ENCODE measurements around the gene RGMB.
A peak's percentile ranks its signal among the peaks of the same experiment; 100 is the strongest.

Gene RGMB

DNA sequence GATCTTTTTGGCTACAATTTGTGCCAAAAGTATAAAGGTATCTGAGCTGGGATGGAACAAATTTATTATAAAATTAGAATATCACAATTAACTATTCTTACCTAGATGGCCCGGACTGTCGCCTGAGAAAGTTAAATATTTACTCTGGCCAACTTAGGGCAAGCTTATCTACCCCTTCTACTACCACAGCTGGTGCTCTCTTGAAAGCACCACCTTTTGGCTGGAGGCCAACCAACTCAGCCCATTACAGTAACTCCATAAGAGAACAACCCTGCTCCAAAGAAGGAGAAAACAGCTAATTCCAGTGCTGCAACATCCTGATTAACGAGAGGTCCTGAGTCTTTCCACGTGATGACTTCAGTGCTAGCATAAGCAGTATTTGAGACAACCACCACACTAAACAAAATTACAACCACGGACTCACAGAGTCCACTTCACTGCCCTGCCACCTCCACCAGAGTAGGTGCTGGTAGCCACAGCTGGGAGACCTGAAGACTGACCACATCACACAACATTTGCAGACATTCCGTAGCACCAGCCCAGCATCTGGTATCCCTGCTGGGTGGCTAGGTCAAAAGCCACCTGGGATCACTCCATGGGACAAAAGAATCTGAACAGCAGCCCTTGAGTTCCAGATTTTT is 43.2 kb downstream of the RGMB start:
- POLR2A ChIA-PET = no interaction called here
- H3K27ac ChIP-seq (ENCODE audit: extremely low read depth, low read depth, low read length) = no peak overlapping the region
- peak; percentile 46 for TF ChIP-seq ZNF660 (tag by site-specific recombination; IDR thresholded peaks at IDR 0.05)
- TF ChIP-seq, protein P1, sequence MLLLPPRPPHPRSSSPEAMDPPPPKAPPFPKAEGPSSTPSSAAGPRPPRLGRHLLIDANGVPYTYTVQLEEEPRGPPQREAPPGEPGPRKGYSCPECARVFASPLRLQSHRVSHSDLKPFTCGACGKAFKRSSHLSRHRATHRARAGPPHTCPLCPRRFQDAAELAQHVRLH (tag by site-specific recombination; IDR thresholded peaks at IDR 0.05) = peak; percentile 66; the same call in 1 of the 2 replicates
- TF ChIP-seq FEZF1 (tag by site-specific recombination; IDR thresholded peaks at IDR 0.05) = peak; percentile 80
- peak; percentile 52; the same call in 1 of the 2 replicates for TF ChIP-seq ZNF335 (tag by site-specific recombination; conservative IDR thresholded peaks at IDR 0.05)
- no peak for TF ChIP-seq ZNF138 (tag by site-specific recombination; IDR thresholded peaks at IDR 0.05; ENCODE audit: borderline replicate concordance)
- TF ChIP-seq, protein P2, sequence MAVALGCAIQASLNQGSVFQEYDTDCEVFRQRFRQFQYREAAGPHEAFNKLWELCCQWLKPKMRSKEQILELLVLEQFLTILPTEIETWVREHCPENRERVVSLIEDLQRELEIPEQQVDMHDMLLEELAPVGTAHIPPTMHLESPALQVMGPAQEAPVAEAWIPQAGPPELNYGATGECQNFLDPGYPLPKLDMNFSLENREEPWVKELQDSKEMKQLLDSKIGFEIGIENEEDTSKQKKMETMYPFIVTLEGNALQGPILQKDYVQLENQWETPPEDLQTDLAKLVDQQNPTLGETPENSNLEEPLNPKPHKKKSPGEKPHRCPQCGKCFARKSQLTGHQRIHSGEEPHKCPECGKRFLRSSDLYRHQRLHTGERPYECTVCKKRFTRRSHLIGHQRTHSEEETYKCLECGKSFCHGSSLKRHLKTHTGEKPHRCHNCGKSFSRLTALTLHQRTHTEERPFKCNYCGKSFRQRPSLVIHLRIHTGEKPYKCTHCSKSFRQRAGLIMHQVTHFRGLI (tag by site-specific recombination; IDR thresholded peaks at IDR 0.05) = no peak
- no peaks in the 10 kb centered on the region for H3K36me3 ChIP-seq (ENCODE audit: control insufficient read depth in 2 of 2, insufficient read depth in 1 of 2, low read length in 2 of 2)
- H3K4me3 ChIP-seq (ENCODE audit: low read depth, low read length) = no peak overlapping the region
- CTCF ChIA-PET = no interaction called here
- no peaks in the 10 kb centered on the region for H3K9me3 ChIP-seq (ENCODE audit: control insufficient read depth, insufficient read depth, low read depth, low read length)
- H3K4me1 ChIP-seq (ENCODE audit: control insufficient read depth, insufficient read depth, low read length) = peaks cover 3% of the 10 kb centered on the region; the same call in 1 of the 2 replicates

DNA sequence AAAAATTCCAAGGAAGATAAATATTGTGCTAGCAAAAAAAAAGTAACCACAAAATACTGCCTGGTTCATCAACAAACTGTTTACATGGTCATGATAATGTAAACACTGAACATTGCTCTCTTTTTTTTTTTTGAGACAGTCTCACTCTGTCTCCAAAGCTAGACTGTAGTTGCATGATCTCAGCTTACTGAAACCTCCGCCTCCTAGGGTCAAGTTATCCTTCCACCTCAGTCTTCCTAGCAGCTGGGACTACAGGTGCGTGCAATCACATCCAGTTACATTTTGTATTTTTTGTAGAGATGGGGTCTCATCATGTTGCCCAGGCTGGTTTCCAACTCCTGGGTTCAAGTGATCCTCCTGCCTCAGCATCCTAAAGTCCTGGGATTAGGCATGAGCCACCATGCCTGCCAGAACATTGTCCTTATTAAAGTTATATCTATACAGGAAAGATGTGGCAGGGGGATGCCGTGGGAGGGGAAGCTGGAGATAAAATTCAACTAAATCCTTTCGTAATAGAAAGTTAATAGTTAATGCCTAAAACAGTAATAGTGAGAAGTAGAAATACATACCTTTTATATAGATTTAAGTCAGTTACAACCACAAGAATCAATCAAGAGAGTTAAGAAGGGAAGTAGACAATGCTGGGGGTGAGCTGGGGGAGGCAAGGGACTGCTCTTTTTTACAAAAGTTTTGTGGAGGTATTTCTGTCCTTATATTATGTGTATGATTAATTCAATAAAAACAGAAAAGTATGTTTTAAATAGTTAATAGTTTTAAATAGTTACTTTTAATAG is 52.3 kb downstream of the RGMB start:
- TF ChIP-seq, protein P3, sequence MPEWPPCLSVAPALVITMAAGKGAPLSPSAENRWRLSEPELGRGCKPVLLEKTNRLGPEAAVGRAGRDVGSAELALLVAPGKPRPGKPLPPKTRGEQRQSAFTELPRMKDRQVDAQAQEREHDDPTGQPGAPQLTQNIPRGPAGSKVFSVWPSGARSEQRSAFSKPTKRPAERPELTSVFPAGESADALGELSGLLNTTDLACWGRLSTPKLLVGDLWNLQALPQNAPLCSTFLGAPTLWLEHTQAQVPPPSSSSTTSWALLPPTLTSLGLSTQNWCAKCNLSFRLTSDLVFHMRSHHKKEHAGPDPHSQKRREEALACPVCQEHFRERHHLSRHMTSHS (tag by site-specific recombination; IDR thresholded peaks at IDR 0.05) = no peak
- TF ChIP-seq ZNF596 (tag by site-specific recombination; IDR thresholded peaks at IDR 0.05) (no peak), ZNF416 (tag by site-specific recombination; IDR thresholded peaks at IDR 0.05) (no peak), ZNF830 (tag by site-specific recombination; IDR thresholded peaks at IDR 0.05; ENCODE audit: low read depth) (no peak), ZNF146 (tag by site-specific recombination; IDR thresholded peaks at IDR 0.05) (no peak), ZNF121 (tag by site-specific recombination; IDR thresholded peaks at IDR 0.05) (no peak), ZNF350 (tag by site-specific recombination; IDR thresholded peaks at IDR 0.05) (no peak), ZNF623 (tag by site-specific recombination; IDR thresholded peaks at IDR 0.05) (no peak), KLF10 (tag by site-specific recombination; IDR thresholded peaks at IDR 0.05) (no peak), ZNF510 (tag by site-specific recombination; IDR thresholded peaks at IDR 0.05; ENCODE audit: insufficient replicate concordance) (no peak)
- TF ChIP-seq, protein P4, sequence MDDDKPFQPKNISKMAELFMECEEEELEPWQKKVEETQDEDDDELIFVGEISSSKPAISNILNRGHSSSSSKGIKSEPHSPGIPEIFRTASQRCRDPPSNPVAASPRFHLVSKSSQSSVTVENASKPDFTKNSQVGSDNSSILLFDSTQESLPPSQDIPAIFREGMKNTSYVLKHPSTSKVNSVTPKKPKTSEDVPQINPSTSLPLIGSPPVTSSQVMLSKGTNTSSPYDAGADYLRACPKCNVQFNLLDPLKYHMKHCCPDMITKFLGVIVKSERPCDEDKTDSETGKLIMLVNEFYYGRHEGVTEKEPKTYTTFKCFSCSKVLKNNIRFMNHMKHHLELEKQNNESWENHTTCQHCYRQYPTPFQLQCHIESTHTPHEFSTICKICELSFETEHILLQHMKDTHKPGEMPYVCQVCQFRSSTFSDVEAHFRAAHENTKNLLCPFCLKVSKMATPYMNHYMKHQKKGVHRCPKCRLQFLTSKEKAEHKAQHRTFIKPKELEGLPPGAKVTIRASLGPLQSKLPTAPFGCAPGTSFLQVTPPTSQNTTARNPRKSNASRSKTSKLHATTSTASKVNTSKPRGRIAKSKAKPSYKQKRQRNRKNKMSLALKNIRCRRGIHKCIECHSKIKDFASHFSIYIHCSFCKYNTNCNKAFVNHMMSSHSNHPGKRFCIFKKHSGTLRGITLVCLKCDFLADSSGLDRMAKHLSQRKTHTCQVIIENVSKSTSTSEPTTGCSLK (tag by site-specific recombination; IDR thresholded peaks at IDR 0.05) = no peak
- TF ChIP-seq, protein P5, sequence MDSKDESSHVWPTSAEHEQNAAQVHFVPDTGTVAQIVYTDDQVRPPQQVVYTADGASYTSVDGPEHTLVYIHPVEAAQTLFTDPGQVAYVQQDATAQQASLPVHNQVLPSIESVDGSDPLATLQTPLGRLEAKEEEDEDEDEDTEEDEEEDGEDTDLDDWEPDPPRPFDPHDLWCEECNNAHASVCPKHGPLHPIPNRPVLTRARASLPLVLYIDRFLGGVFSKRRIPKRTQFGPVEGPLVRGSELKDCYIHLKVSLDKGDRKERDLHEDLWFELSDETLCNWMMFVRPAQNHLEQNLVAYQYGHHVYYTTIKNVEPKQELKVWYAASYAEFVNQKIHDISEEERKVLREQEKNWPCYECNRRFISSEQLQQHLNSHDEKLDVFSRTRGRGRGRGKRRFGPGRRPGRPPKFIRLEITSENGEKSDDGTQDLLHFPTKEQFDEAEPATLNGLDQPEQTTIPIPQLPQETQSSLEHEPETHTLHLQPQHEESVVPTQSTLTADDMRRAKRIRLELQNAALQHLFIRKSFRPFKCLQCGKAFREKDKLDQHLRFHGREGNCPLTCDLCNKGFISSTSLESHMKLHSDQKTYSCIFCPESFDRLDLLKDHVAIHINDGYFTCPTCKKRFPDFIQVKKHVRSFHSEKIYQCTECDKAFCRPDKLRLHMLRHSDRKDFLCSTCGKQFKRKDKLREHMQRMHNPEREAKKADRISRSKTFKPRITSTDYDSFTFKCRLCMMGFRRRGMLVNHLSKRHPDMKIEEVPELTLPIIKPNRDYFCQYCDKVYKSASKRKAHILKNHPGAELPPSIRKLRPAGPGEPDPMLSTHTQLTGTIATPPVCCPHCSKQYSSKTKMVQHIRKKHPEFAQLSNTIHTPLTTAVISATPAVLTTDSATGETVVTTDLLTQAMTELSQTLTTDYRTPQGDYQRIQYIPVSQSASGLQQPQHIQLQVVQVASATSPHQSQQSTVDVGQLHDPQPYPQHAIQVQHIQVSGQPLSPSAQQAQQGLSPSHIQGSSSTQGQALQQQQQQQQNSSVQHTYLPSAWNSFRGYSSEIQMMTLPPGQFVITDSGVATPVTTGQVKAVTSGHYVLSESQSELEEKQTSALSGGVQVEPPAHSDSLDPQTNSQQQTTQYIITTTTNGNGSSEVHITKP (tag by site-specific recombination; IDR thresholded peaks at IDR 0.05) = no peak
- TF ChIP-seq, protein P6, sequence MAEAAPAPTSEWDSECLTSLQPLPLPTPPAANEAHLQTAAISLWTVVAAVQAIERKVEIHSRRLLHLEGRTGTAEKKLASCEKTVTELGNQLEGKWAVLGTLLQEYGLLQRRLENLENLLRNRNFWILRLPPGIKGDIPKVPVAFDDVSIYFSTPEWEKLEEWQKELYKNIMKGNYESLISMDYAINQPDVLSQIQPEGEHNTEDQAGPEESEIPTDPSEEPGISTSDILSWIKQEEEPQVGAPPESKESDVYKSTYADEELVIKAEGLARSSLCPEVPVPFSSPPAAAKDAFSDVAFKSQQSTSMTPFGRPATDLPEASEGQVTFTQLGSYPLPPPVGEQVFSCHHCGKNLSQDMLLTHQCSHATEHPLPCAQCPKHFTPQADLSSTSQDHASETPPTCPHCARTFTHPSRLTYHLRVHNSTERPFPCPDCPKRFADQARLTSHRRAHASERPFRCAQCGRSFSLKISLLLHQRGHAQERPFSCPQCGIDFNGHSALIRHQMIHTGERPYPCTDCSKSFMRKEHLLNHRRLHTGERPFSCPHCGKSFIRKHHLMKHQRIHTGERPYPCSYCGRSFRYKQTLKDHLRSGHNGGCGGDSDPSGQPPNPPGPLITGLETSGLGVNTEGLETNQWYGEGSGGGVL (tag by site-specific recombination; IDR thresholded peaks at IDR 0.05) = no peak
- TF ChIP-seq, protein P7, sequence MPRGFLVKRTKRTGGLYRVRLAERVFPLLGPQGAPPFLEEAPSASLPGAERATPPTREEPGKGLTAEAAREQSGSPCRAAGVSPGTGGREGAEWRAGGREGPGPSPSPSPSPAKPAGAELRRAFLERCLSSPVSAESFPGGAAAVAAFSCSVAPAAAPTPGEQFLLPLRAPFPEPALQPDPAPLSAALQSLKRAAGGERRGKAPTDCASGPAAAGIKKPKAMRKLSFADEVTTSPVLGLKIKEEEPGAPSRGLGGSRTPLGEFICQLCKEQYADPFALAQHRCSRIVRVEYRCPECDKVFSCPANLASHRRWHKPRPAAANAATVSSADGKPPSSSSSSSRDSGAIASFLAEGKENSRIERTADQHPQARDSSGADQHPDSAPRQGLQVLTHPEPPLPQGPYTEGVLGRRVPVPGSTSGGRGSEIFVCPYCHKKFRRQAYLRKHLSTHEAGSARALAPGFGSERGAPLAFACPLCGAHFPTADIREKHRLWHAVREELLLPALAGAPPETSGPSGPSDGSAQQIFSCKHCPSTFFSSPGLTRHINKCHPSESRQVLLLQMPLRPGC (tag by site-specific recombination; IDR thresholded peaks at IDR 0.05) = no peak

More for the DNA sequence above, 52.3 kb downstream of the RGMB start:
- ChIA-PET POLR2A (no interaction called here), CTCF (interaction anchor here (0.6 to 0.7 kb wide), 3 partner anchors 58 to 1294 kb away, joined by 3 to 4 read pairs (median 3); no protein-coding TSS in a partner anchor)
- Histone ChIP-seq H3K4me3 (ENCODE audit: low read depth, low read length) (no peak overlapping the region), H3K27ac (ENCODE audit: extremely low read depth, low read depth, low read length) (no peak overlapping the region), H3K36me3 (ENCODE audit: control insufficient read depth in 2 of 2, insufficient read depth in 1 of 2, low read length in 2 of 2) (no peaks in the 10 kb centered on the region), H3K9me3 (ENCODE audit: control insufficient read depth, insufficient read depth, low read depth, low read length) (no peaks in the 10 kb centered on the region), H3K4me1 (ENCODE audit: control insufficient read depth, insufficient read depth, low read length) (no peaks in the 10 kb centered on the region)

Measured in HEK293 (cell line).